RWPE2 (cell line): ENCODE results near the gene KIF3A.

Source experiments
- ATAC-seq: fragments of 200-7000 bp; cut with Tn5 transposase; 3 replicates; pipeline ENCODE4 v1.9.1; 2021; ENCODE audit warnings: low read depth
- DNase-seq: peaks from one replicate; pipeline ENCODE4 v3.0.0-alpha.2; 2020; ENCODE audit warnings: low spot score
- H3K27ac ChIP-seq: fragments of 450-650 bp; 2 replicates; pipeline ENCODE4 v1.5.1; 2017; ENCODE audit warnings: mild to moderate bottlenecking; ENCODE audit not compliant: poor library complexity, severe bottlenecking
- H3K27me3 ChIP-seq: fragments of 250-450 bp; sonication (Bioruptor Pico); 2 replicates; pipeline ENCODE4 v1.5.1; 2021; ENCODE audit warnings: mild to moderate bottlenecking, moderate library complexity; ENCODE audit not compliant: insufficient read depth, poor library complexity, severe bottlenecking
- H3K36me3 ChIP-seq: fragments of 250-450 bp; sonication (Bioruptor Pico); 2 replicates; pipeline ENCODE4 v1.5.1; 2020; ENCODE audit warnings: low read depth, mild to moderate bottlenecking, moderate library complexity
- H3K4me1 ChIP-seq: fragments of 250-450 bp; sonication (Bioruptor Pico); 2 replicates; pipeline ENCODE4 v1.5.1; 2021; ENCODE audit warnings: mild to moderate bottlenecking, moderate library complexity; ENCODE audit not compliant: insufficient read depth, poor library complexity, severe bottlenecking
- H3K4me3 ChIP-seq: fragments of 250-450 bp; sonication (Bioruptor Pico); 2 replicates; pipeline ENCODE4 v1.5.1; 2021; ENCODE audit warnings: mild to moderate bottlenecking, moderate library complexity; ENCODE audit not compliant: severe bottlenecking
- H3K9me3 ChIP-seq: fragments of 250-450 bp; sonication (Bioruptor Pico); 2 replicates; pipeline ENCODE4 v1.5.1; 2021; ENCODE audit warnings: mild to moderate bottlenecking, moderate library complexity; ENCODE audit not compliant: severe bottlenecking
- CTCF ChIP-seq: fragments of 450-650 bp; IDR thresholded peaks from one replicate; pipeline ENCODE4 v1.5.1; 2017; ENCODE audit warnings: mild to moderate bottlenecking, moderate library complexity; ENCODE audit not compliant: poor library complexity, severe bottlenecking

Gene KIF3A

GRCh38 chr5:132756542-132756941 lies 19.2 kb upstream of the KIF3A start:
- peaks cover 32% of the 10 kb centered on the region for H3K36me3 ChIP-seq
- ATAC-seq (no peak), DNase-seq (no peak)
- no peak overlapping the region for H3K27ac ChIP-seq
- H3K27me3 ChIP-seq = no peaks in the 10 kb centered on the region
- no peak for TF ChIP-seq CTCF
- H3K9me3 ChIP-seq = no peaks in the 10 kb centered on the region
- H3K4me1 ChIP-seq = no peaks in the 10 kb centered on the region
- H3K4me3 ChIP-seq = no peak overlapping the region

DNA sequence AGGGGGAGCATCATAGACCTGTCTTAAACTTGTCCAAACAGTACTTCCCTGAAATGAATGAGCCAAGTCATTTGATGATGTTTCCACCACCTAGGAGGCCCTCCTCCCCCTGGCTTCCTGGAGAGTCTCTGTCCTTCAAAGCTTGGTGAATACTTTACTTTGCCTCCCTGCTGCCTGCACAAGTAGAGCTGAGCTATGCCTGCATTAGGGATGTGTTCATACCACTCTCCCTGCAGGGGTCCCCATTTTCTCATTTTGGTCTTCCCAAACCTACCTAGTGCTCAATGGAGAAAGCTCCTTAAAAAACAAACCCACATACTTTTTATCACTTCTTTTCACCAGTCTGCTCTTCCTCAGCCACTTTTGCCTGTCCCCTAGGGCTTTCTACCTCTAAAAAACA lies 17.6 kb upstream of the KIF3A start:
- peak; percentile 49 for ATAC-seq

GRCh38 chr5:132754111-132754510 lies 16.8 kb upstream of the KIF3A start:
- H3K27ac ChIP-seq = no peak overlapping the region
- peaks cover 17% of the 10 kb centered on the region for H3K36me3 ChIP-seq
- no peaks in the 10 kb centered on the region for H3K9me3 ChIP-seq
- DNase-seq (no peak), ATAC-seq (no peak)
- no peaks in the 10 kb centered on the region for H3K4me1 ChIP-seq
- no peak for TF ChIP-seq CTCF
- H3K4me3 ChIP-seq = no peak overlapping the region
- H3K27me3 ChIP-seq = no peaks in the 10 kb centered on the region

More for the DNA sequence above, 17.6 kb upstream of the KIF3A start:
- Histone ChIP-seq H3K27ac (no peak overlapping the region), H3K4me3 (no peak overlapping the region), H3K36me3 (peaks cover 22% of the 10 kb centered on the region), H3K9me3 (no peaks in the 10 kb centered on the region), H3K4me1 (no peaks in the 10 kb centered on the region), H3K27me3 (no peaks in the 10 kb centered on the region)
- no peak for DNase-seq
- TF ChIP-seq CTCF = peak; percentile 28

DNA sequence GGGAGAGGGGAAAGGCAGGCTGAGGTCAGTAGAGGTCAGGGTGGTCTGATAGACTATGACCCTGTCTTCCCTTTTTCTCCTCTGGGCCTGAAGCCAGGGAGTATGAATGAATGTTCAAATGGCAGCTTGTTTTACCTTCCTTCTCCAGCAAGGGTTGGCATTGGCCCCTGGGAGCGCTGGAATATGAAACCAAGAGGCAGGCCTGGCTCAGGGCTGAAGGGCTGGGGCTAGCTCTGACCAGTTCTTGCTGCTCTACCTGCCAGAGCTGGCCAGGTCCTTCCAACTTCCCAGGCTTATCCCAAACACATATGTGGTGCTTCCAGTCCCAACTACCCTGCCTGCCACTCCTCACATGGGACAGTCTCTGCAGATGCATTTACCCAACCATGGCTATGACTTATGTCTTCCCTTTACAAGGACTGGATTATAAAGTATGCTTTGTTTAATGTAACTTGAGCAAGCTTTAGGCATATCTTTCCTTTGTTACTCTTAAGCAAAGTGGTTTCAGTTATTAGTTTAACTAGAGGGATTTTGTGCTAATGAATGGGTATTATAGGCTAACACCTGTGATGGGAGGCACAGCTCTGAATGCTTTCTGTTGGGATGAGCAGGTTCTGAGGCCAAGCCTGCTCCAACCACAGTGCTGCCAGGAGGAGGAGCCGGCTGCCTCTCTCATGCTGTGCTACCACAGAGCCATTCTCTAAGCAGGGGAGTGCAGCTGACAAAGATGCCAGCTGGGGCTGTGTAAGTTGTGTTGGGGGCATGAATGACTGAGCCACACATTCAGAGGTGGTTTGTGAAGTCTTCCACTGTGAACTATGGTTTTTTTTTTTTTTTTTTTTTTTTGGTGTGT lies 16.0 kb upstream of the KIF3A start:
- no peaks in the 10 kb centered on the region for H3K27me3 ChIP-seq
- H3K4me3 ChIP-seq = no peak overlapping the region
- ATAC-seq (peak; percentile 75), DNase-seq (no peak)
- no peak overlapping the region for H3K27ac ChIP-seq
- H3K36me3 ChIP-seq = peaks cover 9% of the 10 kb centered on the region
- H3K9me3 ChIP-seq = no peaks in the 10 kb centered on the region
- no peaks in the 10 kb centered on the region for H3K4me1 ChIP-seq
- peak; percentile 56 for TF ChIP-seq CTCF

GRCh38 chr5:132752581-132753125 lies 15.3 kb upstream of the KIF3A start:
- no peak for TF ChIP-seq CTCF
- H3K27ac ChIP-seq = no peak overlapping the region

More at GRCh38 chr5:132752581-132753125, 15.3 kb upstream of the KIF3A start:
- Histone ChIP-seq H3K9me3 (no peaks in the 10 kb centered on the region), H3K27me3 (no peaks in the 10 kb centered on the region), H3K4me3 (no peak overlapping the region), H3K36me3 (peaks cover 4% of the 10 kb centered on the region; the same call in 1 of the 2 replicates), H3K4me1 (no peaks in the 10 kb centered on the region)
- ATAC-seq = no peak
- DNase-seq = no peak
